Fibroblast of peridontal ligament (primary cell): ENCODE results near the gene GPR62.
"Not testable (repeated sequence)": the region's sequence is repeated elsewhere in the genome, so short reads cannot be mapped to it uniquely, and the experiment has no call there.

ENCODE experiments used
- DNase-seq: peaks from one replicate; pipeline ENCODE4 v3.0.0-alpha.2; 2010; ENCODE audit errors: extremely low read depth

GPR62 gene

GRCh38 chr3:51992017-51992682, 37.0 kb downstream of the GPR62 start:
- no peak for DNase-seq

DNA sequence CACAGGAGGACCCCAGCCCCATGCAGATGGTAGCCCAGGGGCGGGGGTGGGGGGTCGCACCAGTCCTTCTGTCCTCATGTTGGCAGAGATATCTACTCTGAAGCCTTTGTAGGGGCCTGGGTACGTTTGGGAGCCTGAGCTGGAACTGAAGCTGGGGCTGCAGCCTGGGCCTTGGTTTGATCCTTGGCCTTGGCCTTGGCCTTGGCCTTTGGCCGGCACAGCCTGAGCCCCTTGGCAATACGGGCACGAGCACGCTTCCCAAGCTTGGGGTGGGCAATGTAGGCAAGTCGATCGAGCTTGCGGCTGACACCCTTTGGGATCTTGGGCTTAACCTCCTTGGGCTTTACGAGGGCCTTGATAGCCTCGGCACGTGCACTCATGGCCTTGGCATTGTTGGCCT, 38.5 kb downstream of the GPR62 start:
- not testable (repeated sequence) for DNase-seq

- DNase-seq: no peak
These were observed 39.3 kb downstream of the GPR62 start for GRCh38 chr3:51994530-51994929.

GRCh38 chr3:51995346-51996163, 40.4 kb downstream of the GPR62 start, which contains the start of gene RPL29:
RPL29 (minus strand) TSS chr3:51995895; CDS start chr3:51995461, 434 bp downstream.
- DNase-seq: peak; percentile 97

DNA sequence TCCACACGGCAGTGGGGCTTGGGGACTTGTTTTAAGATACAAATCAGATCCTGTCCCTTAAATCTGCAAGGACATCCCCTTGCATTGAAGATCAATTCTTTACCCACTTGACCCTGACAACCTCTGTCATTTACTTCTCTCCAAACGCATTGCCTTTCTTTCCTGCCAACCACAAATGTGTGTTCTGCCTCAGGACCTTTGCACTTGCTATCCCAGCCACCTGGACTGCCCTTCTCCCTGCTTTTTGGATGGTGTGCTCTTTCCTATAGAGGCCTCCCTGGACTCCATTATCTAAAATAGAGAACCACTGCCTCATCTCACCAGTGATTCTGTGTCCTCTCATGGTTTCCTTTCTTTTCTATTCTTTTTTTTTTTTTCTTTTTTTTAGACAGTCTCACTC, 42.0 kb downstream of the GPR62 start:
- no peak for DNase-seq

DNA sequence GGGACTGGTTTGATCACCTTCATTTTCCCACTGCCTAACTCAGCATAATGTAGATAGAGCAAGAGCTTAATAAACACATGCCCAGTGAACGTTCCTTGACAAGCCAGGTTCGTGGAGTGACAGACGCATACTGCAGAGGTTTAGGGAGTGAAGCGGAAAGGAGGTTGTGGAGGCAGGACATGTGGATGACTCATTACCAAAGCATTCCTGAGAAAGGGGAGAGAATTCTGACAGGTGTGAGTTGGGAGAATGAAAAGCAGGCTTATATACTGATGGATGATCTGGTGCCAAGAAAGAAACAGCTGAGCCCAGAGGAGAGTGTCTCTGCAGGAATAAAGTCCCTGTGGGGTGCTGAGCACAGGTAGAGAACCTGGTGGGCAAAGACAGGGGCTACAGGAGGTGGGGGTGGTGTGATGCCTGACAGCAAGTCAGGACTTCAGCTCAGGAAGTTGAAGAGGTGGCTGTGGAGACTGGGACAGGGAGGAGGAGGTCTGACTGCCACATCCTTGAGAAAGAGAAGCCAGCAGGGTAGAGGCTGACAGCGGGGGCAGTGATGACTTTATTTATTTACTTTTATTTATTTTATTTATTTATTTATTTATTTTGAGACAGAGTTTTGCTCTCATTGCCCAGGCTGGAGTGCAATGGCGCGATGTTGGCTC, 42.9 kb downstream of the GPR62 start:
- DNase-seq: no peak

- no peak for DNase-seq
These were observed 43.6 kb downstream of the GPR62 start for GRCh38 chr3:51998774-51999173.

DNA sequence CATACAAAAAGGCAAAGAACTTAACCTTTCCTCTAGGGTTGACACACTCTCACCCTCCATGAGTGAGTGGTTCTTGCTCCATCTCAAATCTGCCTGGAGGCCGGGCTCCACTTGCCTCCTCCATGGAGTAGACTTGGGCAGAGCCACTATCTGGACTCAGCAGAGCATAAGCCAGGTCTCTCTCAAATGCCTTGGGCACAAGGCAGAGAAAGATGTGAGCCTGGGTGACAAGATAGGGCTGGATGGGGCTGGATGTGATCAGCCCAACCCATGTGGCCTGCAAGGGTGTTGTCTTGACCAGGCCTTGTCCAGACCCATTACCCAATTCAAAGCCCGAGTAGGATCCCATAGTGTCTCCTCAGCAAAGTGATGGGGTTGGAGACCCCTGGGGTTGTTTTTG, 44.7 kb downstream of the GPR62 start:
- no peak for DNase-seq

- peak; percentile 43 for DNase-seq
These were observed 46.3 kb downstream of the GPR62 start for GRCh38 chr3:52001443-52001974.

DNA sequence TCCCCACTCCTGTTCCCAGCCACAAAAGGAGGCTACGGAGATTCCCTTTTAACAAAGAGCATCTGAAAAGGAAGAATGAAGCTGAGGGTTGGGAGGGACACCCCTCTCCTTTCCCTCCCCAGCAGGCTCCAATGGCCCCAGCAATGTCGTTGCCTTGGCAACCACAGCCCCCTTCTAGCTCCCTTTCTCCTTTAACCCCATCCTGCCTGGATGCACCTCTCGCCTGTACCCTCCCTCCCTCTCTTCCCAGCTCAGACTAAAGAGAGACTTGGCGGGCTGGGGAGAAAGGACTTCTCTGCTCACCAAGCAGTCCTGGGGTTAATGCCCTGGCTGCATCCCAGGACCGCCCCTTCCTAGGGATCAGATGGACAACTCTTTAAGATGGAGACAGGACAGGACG, 47.6 kb downstream of the GPR62 start:
- no peak for DNase-seq

GRCh38 chr3:52004163-52004787, 49.1 kb downstream of the GPR62 start:
- DNase-seq: peak; percentile 41

GRCh38 chr3:52004906-52005395, 49.8 kb downstream of the GPR62 start:
- DNase-seq: no peak

DNA sequence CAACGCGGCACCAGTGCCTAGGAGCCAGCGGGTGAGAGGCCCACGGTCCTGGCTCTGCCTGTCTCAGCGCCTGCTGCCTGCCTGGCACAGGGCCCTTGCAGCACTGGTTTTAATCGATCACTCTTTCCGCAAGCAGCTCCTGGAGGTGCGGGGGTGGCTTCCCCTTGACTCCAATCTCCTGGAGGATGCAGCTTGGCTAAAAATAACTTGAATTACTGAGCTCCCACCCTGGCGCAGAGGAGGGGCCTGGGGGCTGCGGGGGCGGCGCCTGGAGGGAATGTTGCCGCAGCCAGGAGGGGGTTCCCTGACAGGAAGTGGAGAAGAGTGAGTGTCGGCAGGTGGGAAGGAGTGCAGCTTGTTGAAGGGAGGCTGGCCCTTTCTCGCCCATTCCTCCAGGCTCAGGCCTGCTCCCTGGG, 50.4 kb downstream of the GPR62 start:
- peak; percentile 35 for DNase-seq

GRCh38 chr3:52006017-52006819, 51.0 kb downstream of the GPR62 start:
- DNase-seq: no peak

DNA sequence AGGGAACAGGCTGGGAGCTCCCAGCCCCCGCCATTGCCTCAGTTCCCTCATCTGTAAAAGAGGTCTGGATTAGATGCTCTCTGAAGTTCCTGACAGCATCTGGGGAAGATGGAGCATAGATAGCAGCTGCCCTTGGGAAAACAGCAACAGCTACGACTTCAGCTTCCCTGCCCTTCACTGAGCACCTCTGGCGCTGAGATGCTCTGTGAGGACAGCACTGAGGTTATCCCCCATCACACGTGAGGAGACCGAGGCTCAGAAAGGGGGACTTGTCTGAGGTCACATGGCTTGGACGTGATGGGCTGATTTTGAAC, 51.6 kb downstream of the GPR62 start:
- no peak for DNase-seq
